ENCODE results near the gene DMBT1. TPM values are rescaled to one million over a fixed set of nuclear protein-coding genes. Genes with fewer than 3 reads are reported as not detected.
A peak's percentile ranks its signal among the peaks of the same experiment; 100 is the strongest.
"Not testable (repeated sequence)": the region's sequence is repeated elsewhere in the genome, so short reads cannot be mapped to it uniquely, and the experiment has no call there.

Gene DMBT1
- total RNA-seq, 1 experiment from 2014 or later, result 2.2 TPM

DNA sequence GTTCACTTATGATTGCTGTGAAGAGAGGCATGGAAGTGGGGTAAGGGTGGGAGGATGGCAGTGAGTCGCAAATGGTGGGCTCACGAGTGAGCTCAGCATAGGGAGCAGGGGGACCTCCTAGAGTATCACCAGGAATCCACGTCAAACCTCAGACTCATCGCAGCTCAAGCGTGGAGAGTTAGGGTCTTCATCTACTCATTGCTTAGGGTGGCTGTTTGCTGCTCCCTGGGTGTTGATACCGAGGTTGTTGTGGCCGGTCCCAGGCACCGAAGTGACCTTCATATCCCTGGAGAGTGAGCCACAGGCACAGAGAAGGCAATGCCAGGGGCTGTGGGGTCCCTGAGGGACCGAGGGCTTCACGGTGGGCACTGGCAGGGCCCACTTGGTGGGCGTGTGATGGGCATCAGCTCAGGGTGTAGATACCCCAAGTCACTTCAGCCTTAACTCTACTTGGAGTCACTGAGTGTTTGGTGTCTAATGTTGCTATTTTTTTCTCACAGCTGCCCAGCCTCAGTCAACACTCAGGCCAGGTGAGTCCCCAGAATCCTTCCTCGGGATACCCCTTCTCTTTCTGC is 16.8 kb downstream of the DMBT1 start:
- no peak for DNase-seq (ENCODE audit: low read depth)

DNA sequence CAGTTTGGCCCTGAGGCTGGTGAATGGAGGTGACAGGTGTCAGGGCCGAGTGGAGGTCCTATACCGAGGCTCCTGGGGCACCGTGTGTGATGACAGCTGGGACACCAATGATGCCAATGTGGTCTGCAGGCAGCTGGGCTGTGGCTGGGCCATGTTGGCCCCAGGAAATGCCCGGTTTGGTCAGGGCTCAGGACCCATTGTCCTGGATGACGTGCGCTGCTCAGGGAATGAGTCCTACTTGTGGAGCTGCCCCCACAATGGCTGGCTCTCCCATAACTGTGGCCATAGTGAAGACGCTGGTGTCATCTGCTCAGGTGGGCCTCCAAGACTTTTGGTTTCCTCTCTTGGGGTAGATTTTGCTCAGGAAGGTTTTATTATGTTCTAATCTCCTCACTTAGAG is 25.5 kb downstream of the DMBT1 start:
- DNase-seq (ENCODE audit: low read depth), result not testable (repeated sequence)

DNA sequence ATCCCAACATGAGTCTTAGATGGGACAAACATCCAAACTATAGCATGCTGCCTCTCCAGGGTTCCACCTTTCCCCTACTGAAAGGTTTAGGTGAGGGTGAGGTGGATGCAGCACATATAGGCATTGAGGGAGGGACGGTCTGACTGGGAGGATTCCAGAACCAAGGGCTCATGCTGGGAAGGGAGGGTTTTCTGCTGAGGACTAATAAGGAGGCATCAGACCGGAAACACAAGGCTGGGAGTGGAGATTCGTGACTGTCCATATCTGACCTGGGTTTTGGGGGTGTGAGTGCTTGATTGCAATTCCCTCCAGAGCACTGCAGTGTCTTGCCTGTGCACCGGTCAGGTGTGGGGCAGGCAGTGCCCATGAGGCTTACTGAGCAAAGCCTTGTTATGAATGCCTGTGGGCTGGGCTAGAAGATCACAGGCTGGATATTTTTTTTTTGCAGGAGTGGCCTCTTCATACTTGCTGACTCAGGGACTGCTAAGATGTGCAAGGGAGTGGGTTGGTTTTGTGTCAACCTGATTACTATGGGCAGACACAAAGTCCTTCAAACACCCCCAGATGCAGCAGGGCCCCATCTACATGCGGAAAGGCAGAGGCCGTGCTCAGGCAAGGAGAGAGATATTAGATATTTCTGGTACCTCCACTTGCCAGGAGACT is 26.7 kb downstream of the DMBT1 start:
- DNase-seq (ENCODE audit: low read depth), result peak; percentile 24

DNA sequence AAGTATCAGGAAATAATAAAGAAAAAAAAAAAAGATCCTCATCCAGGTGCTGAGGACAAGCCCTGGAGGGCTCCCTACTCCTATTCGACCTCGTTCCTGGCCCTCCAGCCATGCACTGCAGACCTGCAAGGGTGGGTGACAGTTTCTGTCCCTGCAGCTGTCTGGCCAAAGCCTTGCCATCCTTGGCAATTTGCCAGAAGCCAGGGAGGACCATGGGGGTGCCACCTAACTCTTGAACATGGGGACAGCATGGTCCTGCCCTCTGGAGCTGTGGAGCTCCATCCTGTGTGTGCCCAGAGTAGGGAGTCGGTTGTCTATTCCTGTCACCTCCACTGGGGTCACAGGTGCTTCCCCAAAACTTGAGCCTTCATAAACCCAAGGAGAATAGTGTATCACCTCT is 27.8 kb downstream of the DMBT1 start:
- no peak for DNase-seq (ENCODE audit: low read depth)

DNA sequence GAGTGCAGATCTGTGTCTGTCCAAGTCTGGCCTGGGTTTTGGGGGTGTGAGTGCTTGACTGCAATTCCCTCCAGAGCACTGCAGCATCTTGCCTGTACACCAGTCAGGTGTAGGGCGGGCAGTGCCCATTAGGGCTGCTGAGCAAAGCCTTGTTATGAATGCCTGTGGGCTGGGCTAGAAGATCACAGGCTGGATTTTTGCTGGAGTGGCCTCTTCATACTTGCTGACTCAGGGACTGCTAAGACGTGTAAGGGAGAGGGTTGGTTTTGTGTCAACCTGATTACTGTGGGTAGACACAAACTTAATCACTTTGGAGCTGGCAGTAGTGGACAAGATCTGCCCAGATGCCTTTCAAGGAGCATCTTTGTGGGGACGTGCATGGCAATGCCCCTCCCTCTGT is 29.6 kb downstream of the DMBT1 start:
- peak; percentile 15 for DNase-seq (ENCODE audit: low read depth)

DNA sequence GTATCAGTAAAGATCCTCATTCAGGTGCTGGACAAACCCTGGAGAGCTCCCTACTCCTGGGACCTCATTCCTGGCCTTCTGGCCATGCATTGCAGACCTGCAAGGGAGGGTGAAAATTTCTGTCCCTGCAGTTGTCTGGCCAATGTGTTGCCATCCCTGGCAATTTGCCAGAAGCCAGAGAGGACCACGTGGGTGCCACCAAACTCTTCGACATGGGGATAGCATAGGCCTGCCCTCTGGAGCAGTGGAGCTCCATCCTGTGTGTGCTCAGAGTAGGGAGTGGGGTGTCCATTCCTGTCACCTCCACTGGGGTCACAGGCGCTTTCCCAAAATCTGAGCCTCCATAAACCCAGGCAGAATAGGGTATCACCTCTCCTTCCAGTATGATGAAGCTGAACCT is 31.2 kb downstream of the DMBT1 start:
- no peak for DNase-seq (ENCODE audit: low read depth)

DNA sequence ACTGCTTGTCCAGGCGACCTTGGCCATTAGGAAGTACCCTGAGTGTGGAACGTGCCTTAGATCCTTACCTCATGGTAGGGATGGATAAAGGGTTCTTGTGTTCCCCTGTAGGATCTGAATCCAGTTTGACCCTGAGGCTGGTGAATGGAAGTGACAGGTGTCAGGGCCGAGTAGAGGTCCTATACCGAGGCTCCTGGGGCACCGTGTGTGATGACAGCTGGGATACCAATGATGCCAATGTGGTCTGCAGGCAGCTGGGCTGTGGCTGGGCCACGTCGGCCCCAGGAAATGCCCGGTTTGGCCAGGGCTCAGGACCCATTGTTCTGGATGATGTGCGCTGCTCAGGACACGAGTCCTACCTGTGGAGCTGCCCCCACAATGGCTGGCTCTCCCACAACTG is 31.6 kb downstream of the DMBT1 start:
- DNase-seq (ENCODE audit: low read depth), result no peak

DNA sequence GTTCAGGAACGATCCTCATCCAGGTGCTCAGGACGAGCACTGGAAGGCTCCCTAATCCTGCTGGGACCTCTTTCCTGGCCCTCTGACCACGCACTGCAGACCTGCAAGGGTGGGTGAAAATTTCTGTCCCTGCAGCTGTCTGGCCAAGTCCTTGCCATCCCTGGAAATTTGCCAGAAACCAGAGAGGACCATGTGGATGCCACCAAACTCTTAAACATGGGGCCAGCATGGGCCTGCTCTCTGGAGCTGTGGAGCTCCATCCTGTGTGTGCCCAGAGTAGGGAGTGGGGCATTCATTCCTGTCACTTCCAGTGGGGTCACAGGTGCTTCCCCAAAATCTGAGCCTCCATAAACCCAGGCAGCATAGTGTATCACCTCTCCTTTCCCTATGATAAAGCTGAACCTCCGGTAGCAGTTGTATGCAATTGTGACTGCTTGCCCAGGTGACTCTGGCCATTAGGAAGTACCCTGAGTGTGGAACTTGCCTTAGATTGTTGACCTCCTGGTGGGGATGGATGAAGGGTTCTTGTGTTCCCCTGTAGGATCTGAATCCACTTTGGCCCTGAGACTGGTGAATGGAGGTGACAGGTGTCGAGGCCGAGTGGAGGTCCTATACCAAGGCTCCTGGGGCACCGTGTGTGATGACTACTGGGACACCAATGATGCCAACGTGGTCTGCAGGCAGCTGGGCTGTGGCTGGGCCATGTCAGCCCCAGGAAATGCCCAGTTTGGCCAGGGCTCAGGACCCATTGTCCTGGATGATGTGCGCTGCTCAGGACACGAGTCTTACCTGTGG is 57.1 kb downstream of the DMBT1 start:
- DNase-seq (ENCODE audit: low read depth), result no peak

DNA sequence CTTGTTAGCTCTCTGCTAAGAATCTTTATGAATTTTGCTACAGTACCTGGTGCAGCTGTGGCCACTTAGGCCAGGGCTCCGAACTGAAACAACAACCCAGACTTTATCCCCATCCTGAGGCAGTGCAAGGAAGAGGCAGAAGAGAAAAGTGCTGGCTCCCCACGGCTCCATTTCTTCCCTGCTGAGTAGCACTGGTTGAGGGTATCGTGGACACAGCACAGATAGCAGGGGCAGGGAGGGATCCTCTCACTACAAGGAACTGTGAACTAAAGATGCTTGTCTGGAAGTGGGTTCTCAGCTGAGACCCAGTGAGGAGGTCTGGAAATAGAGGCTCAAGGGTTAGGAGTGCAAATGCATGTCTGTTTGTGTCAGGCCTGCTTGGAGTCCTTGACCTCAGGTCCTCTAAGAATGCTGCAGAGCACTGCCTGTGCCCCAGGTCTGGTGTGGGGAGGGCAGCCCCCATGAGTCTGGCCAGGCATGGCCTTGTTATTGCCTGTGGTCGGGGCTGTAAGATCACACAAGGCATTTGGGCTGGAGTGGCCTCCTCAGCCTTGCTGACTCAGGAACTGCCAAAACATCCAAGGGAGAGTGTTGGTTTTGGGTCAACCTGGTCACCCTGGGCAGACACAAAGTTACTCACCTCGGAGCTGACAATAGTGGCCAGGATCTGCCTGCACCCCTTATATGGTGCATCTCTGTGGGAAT is 58.1 kb downstream of the DMBT1 start:
- DNase-seq (ENCODE audit: low read depth), result no peak

DNA sequence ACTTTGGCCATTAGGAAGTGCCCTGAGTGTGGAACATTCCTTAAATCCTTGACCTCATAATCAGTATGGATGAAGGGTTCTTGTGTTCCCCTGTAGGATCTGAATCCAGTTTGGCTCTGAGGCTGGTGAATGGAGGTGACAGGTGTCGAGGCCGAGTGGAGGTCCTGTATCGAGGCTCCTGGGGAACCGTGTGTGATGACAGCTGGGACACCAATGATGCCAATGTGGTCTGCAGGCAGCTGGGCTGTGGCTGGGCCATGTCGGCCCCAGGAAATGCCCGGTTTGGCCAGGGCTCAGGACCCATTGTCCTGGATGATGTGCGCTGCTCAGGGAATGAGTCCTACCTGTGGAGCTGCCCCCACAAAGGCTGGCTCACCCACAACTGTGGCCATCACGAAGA is 60.4 kb downstream of the DMBT1 start:
- not testable (repeated sequence) for DNase-seq (ENCODE audit: low read depth)

DNA sequence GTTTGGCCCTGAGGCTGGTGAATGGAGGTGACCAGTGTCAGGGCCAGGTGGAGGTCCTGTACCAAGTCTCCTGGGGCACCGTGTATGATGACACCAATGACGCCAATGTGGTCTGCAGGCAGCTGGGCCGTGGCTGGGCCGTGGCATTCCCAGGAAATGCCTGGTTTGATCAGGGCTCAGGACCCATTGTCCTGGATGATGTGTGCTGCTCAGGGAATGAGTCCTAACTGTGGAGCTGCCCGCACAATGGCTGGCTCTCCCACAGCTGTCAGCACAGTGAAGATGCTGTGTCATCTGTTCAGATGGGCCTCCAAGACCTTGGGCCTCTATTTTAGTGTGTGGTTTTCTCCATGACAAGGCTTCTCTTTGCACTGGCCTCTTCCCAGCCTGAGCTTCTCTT is 64.0 kb downstream of the DMBT1 start:
- DNase-seq (ENCODE audit: low read depth), result peak; percentile 33

DNA sequence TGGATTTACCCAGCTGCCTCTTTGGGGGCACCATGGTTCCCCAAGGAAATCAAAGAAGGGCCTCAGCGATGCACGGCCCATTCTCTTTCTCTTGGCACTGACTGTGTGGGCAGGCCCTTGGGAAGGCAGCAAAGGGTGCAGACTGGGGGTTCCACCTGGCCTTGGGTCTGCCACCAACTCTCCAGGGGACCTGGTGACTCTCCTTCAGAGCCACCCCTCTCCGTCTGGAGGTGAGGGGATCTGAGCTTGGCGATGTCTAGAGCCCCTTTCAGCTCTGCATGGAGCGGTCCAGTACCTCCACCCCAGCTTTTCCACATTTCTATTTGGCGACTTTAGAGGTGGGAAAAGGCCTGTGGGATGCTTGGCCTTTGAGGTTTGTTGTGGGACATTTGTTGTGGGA is 70.0 kb downstream of the DMBT1 start:
- no peak for DNase-seq (ENCODE audit: low read depth)

DNA sequence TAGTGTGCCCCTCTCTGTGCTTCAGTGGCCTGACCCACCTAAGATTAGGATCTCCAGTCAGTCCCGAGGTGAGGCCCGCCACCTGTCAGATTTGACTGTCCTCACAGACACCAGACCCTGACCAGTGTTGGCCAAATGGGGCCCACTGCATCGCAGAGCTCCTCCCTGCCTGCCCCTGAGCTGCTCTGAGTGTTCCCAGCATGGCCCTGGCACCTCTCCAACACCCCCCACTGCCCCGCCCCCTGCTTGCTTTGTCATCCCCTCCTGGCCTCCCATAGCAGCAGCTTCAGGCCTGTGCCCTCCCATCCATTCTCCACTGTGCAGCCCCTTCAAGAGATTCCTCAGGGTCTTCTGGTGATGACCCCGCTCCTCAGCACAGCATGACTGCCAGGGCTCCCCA is 71.5 kb downstream of the DMBT1 start:
- no peak for DNase-seq (ENCODE audit: low read depth)

DNA sequence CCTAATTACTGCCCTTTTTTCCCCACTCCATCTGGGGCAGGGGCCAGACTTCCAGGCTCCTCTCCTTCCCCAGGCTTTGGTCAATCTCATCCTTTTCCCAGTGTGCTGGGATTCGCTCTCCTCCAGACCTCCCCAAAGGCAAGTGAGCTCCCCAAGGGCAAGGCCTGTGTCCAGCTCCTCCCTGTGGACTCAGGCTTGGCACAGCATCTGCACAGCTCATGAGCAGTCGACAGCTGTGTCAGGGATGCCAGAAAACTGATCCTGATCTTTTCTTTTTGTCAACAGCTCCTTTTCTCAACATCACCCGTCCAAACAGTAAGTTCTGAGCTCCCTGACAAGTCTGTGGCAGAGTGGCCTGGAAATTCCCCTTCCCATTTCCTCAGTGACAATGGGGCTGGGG is 72.0 kb downstream of the DMBT1 start:
- no peak for DNase-seq (ENCODE audit: low read depth)

DNA sequence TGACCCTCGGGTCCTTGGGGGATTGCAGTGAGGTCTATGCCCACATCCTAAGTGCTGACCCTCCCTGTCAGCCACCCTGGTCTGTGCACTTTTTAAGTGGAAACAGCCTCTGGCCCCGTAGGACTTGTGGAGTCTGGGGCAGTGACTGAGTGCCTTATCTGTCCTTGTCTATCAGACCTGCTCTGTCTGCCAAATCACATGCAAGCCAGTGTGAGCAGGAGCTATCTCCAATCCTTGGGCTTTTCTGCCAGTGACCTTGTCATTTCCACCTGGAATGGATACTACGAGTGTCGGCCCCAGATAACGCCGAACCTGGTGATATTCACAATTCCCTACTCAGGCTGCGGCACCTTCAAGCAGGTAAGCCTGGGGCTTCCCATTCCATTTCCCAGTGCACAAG is 76.4 kb downstream of the DMBT1 start:
- DNase-seq (ENCODE audit: low read depth), result no peak

DNA sequence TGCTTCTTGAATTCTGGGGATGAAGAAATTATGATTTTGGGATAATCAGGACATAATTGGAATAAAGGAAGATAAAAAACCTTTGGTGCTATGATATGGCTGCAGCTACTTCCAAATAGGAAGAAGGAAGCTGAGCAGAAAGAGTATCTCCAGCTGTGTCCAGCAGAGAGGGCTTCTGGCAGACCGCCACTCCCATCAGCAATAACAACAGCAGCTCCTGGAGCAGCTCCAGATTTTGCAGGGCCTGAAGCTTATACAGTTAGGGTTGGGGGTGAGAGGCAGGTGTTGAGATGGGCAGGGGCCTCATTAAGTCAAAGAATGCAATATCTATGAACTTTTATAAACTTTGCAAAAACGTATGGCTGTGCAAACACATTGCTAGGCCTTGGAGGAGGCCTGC is 76.8 kb downstream of the DMBT1 start:
- DNase-seq (ENCODE audit: low read depth), result no peak

DNA sequence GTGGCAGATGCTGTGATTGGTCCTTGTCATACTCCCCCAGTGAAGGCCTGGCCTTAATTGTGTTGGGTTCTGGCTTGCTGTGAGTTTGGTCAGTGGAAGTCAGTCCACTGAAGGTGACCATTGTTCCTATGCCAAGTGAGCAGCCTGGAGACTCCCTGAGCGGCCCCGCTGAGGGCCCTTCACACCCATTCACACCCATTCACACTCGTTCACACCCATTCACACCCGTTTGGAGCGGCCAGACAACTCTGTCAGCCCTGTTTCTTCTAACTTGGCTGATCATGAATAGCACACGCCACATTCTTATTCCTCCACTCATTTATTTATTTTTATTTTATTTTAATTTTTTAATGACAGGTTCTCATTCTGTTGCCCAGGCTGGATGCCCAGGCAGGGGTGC is 77.6 kb downstream of the DMBT1 start:
- no peak for DNase-seq (ENCODE audit: low read depth)

DNA sequence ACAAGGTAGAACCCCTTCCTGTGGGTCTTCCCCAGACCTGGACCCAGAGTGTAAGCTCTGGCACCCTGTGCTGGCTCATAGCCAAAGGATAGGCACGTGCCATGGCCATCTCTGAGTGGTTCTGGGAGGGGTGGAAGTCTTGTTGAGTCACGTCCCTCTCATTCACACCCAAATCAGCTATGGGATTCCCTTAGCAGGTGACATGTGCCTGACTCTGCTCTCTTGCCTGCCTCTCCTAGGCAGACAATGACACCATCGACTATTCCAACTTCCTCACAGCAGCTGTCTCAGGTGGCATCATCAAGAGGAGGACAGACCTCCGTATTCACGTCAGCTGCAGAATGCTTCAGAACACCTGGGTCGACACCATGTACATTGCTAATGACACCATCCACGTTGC is 79.2 kb downstream of the DMBT1 start:
- no peak for DNase-seq (ENCODE audit: low read depth)

DNA sequence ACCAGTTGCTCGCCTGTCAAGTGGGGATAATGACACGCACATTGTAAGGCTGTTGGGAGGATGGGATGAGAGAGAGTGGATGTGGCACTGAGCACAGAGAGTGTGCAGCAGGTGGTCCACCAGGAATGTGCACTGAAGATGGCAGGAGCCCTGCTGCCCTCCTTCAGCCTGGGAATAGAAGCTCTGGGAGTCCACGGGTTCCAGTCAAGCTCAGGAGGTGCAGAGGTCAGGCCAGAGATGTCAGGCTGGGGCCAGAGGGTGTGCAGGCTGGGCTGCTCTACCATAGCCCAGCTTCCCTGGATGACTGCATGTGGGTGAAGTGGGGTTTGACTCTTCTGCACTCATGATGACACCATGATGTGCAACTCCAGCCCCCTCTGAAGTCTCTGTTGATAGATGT is 80.4 kb downstream of the DMBT1 start:
- DNase-seq (ENCODE audit: low read depth), result no peak

DNA sequence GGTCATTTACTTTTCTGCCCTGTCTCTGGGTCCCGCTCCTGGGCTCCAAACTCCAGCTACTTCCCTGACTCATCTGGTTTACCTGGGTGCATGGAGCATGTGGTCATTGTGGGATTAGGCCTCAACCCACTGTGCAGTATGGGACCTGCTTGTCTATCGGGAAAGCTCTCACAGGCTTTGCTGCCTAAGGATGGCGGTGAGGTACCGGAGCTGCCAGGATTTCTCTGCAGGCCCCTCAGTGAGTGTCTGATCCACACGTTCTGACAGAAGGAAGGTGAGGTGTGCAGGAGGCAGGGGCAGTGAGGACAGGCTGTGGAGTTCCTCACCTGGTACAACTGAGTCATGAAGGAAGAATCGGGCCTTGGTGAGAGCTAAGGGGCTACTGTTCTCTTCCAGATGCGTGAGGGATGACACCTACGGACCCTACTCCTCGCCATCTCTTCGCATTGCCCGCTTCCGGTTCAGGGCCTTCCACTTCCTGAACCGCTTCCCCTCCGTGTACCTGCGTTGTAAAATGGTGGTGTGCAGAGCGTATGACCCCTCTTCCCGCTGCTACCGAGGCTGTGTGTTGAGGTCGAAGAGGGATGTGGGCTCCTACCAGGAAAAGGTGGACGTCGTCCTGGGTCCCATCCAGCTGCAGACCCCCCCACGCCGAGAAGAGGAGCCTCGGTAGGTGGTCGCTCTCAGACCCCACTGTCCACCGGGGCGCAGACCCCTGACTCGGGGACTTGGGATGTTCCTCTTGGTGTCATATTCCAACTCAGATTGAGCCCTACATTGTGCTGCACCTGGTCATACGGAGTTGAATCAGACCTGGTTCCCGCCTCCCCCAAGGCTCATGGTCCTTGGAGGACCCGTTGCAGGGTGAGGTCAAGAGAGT is 82.4 kb downstream of the DMBT1 start:
- DNase-seq (ENCODE audit: low read depth), result no peak

DNA sequence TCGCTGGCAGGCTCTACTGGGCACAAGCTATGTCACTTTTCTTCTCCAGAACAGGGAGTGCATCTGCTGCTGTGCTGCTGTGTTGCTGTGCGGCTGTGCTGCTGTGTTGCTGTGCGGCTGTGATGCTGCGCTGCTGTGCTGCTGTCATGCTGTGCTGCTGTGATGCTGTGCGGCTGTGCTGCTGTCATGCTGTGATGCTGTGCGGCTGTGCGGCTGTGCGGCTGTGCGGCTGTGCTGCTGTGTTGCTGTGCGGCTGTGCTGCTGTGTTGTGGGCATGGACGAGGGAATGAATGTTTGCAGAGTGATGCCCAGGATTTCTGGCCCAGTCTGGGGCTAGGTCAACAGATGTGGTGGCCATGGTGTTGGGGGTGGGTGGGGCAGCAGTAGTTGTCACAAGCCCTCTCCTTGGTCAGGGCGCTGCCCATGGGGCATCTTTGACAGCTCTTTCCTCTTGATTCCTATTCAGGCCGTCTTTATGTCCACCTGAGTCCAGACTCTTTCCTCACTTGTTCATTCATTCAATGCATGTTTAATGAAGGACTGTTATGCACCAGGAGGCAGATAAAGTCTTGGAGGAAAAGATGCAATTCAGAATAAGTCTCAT is 83.5 kb downstream of the DMBT1 start:
- no peak for DNase-seq (ENCODE audit: low read depth)
